ENCODE measurements around the gene INO80B.
"Not testable (repeated sequence)": the region's sequence is repeated elsewhere in the genome, so short reads cannot be mapped to it uniquely, and the experiment has no call there.

INO80B gene

GRCh38 chr2:74458132-74458937 is 3.4 kb downstream of the INO80B start, which contains the start of gene WBP1:
WBP1 (plus strand) TSS chr2:74458438; CDS start chr2:74458603, 165 bp downstream.
- peak within 1 kb of the TSS; percentile 99 for H3K4me3 ChIP-seq (ENCODE audit: low read length)
- TF ChIP-seq CTCF (conservative IDR thresholded peaks at IDR 0.05; ENCODE audit: low read depth, low read length), result no peak
- DNase-seq (ENCODE audit: low read depth), result peak; percentile 100

GRCh38 chr2:74458938-74459363 is 4.1 kb downstream of the INO80B start:
- no peak for TF ChIP-seq CTCF (conservative IDR thresholded peaks at IDR 0.05; ENCODE audit: low read depth, low read length)
- peak overlapping the region; percentile 99 for H3K4me3 ChIP-seq (ENCODE audit: low read length)
- DNase-seq (ENCODE audit: low read depth), result no peak

- peak overlapping the region; percentile 99 for H3K4me3 ChIP-seq (ENCODE audit: low read length)
- not testable (repeated sequence) for DNase-seq (ENCODE audit: low read depth)
Observed at GRCh38 chr2:74459503-74460118, 4.7 kb downstream of the INO80B start.

- DNase-seq (ENCODE audit: low read depth); H3K4me3 ChIP-seq (ENCODE audit: low read length): not testable (repeated sequence)
Observed at GRCh38 chr2:74460187-74460586, 5.3 kb downstream of the INO80B start.

- TF ChIP-seq CTCF (conservative IDR thresholded peaks at IDR 0.05; ENCODE audit: low read depth, low read length), result peak; percentile 24
- H3K4me3 ChIP-seq (ENCODE audit: low read length), result no peak overlapping the region
- no peak for DNase-seq (ENCODE audit: low read depth)
Observed at GRCh38 chr2:74461187-74462053, 6.5 kb downstream of the INO80B start.

- H3K4me3 ChIP-seq (ENCODE audit: low read length), result no peak overlapping the region
- TF ChIP-seq CTCF (conservative IDR thresholded peaks at IDR 0.05; ENCODE audit: low read depth, low read length), result no peak
- no peak for DNase-seq (ENCODE audit: low read depth)
Observed at GRCh38 chr2:74462054-74462785, 7.3 kb downstream of the INO80B start.

GRCh38 chr2:74462786-74463105 is 7.9 kb downstream of the INO80B start:
- no peak for DNase-seq (ENCODE audit: low read depth)
- no peak overlapping the region for H3K4me3 ChIP-seq (ENCODE audit: low read length)
- no peak for TF ChIP-seq CTCF (conservative IDR thresholded peaks at IDR 0.05; ENCODE audit: low read depth, low read length)
